ENCODE results near the gene TIFAB.

Gene TIFAB

GRCh38 chr5:135426102-135427082 lies 25.8 kb downstream of the TIFAB start:
- peaks cover 4% of the 10 kb centered on the region for H3K9me3 Mint-ChIP-seq
- peak overlapping the region; percentile 90 for H3K27ac Mint-ChIP-seq
- peak; percentile 57 for DNase-seq
- peaks cover 20% of the 10 kb centered on the region for H3K4me1 Mint-ChIP-seq
- H3K36me3 Mint-ChIP-seq, result peaks cover 2% of the 10 kb centered on the region
- peaks cover 25% of the 10 kb centered on the region for H3K27me3 Mint-ChIP-seq
- H3K4me3 Mint-ChIP-seq, result no peak overlapping the region
- CTCF ChIA-PET, result interaction anchor here (0.6 to 3.4 kb wide), 30 partner anchors 9 to 367 kb away, joined by 3 to 20 read pairs (median 4); partner anchors contain the start of gene MACROH2A1

GRCh38 chr5:135425641-135426040 lies 26.5 kb downstream of the TIFAB start:
- H3K4me3 Mint-ChIP-seq, result no peak overlapping the region
- peaks cover 20% of the 10 kb centered on the region for H3K4me1 Mint-ChIP-seq
- peak overlapping the region; percentile 90 for H3K27ac Mint-ChIP-seq
- no peak for DNase-seq
- H3K27me3 Mint-ChIP-seq, result peaks cover 30% of the 10 kb centered on the region
- CTCF ChIA-PET, result interaction anchor here (0.6 to 3.4 kb wide), 30 partner anchors 9 to 367 kb away, joined by 3 to 20 read pairs (median 4); partner anchors contain the start of gene MACROH2A1
- peaks cover 2% of the 10 kb centered on the region for H3K36me3 Mint-ChIP-seq
- peaks cover 4% of the 10 kb centered on the region for H3K9me3 Mint-ChIP-seq

GRCh38 chr5:135423846-135424168 lies 28.3 kb downstream of the TIFAB start:
- H3K4me1 Mint-ChIP-seq, result peaks cover 20% of the 10 kb centered on the region
- CTCF ChIA-PET, result interaction anchor here (1.1 to 2.3 kb wide), 5 partner anchors 20 to 104 kb away, joined by 3 to 7 read pairs (median 5); no protein-coding TSS in a partner anchor
- no peak overlapping the region for H3K4me3 Mint-ChIP-seq
- peaks cover 33% of the 10 kb centered on the region for H3K27me3 Mint-ChIP-seq
- DNase-seq, result no peak
- peak overlapping the region; percentile 1 for H3K27ac Mint-ChIP-seq
- H3K9me3 Mint-ChIP-seq, result peaks cover 6% of the 10 kb centered on the region
- peaks cover 2% of the 10 kb centered on the region for H3K36me3 Mint-ChIP-seq

GRCh38 chr5:135423146-135423845 lies 28.9 kb downstream of the TIFAB start:
- DNase-seq, result no peak
- Mint-ChIP-seq H3K27ac (no peak overlapping the region), H3K4me1 (peaks cover 20% of the 10 kb centered on the region), H3K27me3 (peaks cover 33% of the 10 kb centered on the region), H3K9me3 (peaks cover 1% of the 10 kb centered on the region), H3K4me3 (no peak overlapping the region), H3K36me3 (no peaks in the 10 kb centered on the region)
- CTCF ChIA-PET, result interaction anchor here (1.1 to 2.3 kb wide), 4 partner anchors 22 to 103 kb away, joined by 3 to 7 read pairs (median 6); no protein-coding TSS in a partner anchor

- no peak for DNase-seq
- Mint-ChIP-seq H3K4me3 (no peak overlapping the region), H3K27ac (no peak overlapping the region), H3K4me1 (peaks cover 20% of the 10 kb centered on the region), H3K9me3 (peaks cover 1% of the 10 kb centered on the region), H3K36me3 (no peaks in the 10 kb centered on the region), H3K27me3 (peaks cover 38% of the 10 kb centered on the region)
- CTCF ChIA-PET, result interaction anchor here (2.1 kb wide), 1 partner anchor 36 kb away, joined by 5 read pairs; no protein-coding TSS in a partner anchor
Measured at GRCh38 chr5:135422419-135422818, 29.7 kb downstream of the TIFAB start.

GRCh38 chr5:135417083-135417482 lies 35.1 kb downstream of the TIFAB start:
- H3K4me1 Mint-ChIP-seq, result no peaks in the 10 kb centered on the region
- CTCF ChIA-PET, result interaction anchor here (1.5 kb wide), 1 partner anchor 8 kb away, joined by 3 read pairs; no protein-coding TSS in a partner anchor
- no peak overlapping the region for H3K4me3 Mint-ChIP-seq
- no peak for DNase-seq
- no peaks in the 10 kb centered on the region for H3K36me3 Mint-ChIP-seq
- peaks cover 1% of the 10 kb centered on the region for H3K9me3 Mint-ChIP-seq
- H3K27me3 Mint-ChIP-seq, result peaks cover 38% of the 10 kb centered on the region
- H3K27ac Mint-ChIP-seq, result no peak overlapping the region

GRCh38 chr5:135405082-135405481 lies 47.1 kb downstream of the TIFAB start:
- Mint-ChIP-seq H3K4me1 (peaks cover 5% of the 10 kb centered on the region), H3K27ac (no peak overlapping the region), H3K27me3 (peaks cover 37% of the 10 kb centered on the region), H3K9me3 (no peaks in the 10 kb centered on the region), H3K4me3 (no peak overlapping the region), H3K36me3 (peaks cover 2% of the 10 kb centered on the region)
- CTCF ChIA-PET, result interaction anchor here (1.1 kb wide), 1 partner anchor 21 kb away, joined by 3 read pairs; no protein-coding TSS in a partner anchor
- no peak for DNase-seq

- peaks cover 9% of the 10 kb centered on the region for H3K36me3 Mint-ChIP-seq
Measured at GRCh38 chr5:135402031-135402430, 50.1 kb downstream of the TIFAB start.

GRCh38 chr5:135400866-135401265 lies 51.3 kb downstream of the TIFAB start:
- H3K27me3 Mint-ChIP-seq, result peaks cover 29% of the 10 kb centered on the region
- H3K4me1 Mint-ChIP-seq, result peaks cover 33% of the 10 kb centered on the region
- no peak overlapping the region for H3K27ac Mint-ChIP-seq
- DNase-seq, result no peak
- no peaks in the 10 kb centered on the region for H3K9me3 Mint-ChIP-seq
- CTCF ChIA-PET, result interaction anchor here (1.5 to 1.7 kb wide), 2 partner anchors 10 to 23 kb away, joined by 3 to 6 read pairs; no protein-coding TSS in a partner anchor
- H3K4me3 Mint-ChIP-seq, result peak overlapping the region; percentile 11
- H3K36me3 Mint-ChIP-seq, result peaks cover 12% of the 10 kb centered on the region

More at GRCh38 chr5:135402031-135402430, 50.1 kb downstream of the TIFAB start:
- H3K4me1 Mint-ChIP-seq, result peaks cover 23% of the 10 kb centered on the region
- no peak overlapping the region for H3K27ac Mint-ChIP-seq
- CTCF ChIA-PET, result interaction anchor here (1.3 to 1.7 kb wide), 2 partner anchors 22 to 24 kb away, joined by 4 to 6 read pairs; no protein-coding TSS in a partner anchor
- peaks cover 30% of the 10 kb centered on the region for H3K27me3 Mint-ChIP-seq
- H3K4me3 Mint-ChIP-seq, result no peak overlapping the region
- no peaks in the 10 kb centered on the region for H3K9me3 Mint-ChIP-seq
- no peak for DNase-seq

- H3K27ac Mint-ChIP-seq, result peak overlapping the region; percentile 89
Measured at GRCh38 chr5:135399794-135400542, 52.2 kb downstream of the TIFAB start.

GRCh38 chr5:135398855-135399793 lies 53.0 kb downstream of the TIFAB start, which contains the start of gene MACROH2A1:
Gene MACROH2A1 (minus strand): TSS chr5:135399231. CDS start chr5:135389093, 10,138 bp downstream.
- H3K27ac Mint-ChIP-seq, result peak within 1 kb of the TSS; percentile 94
- H3K36me3 Mint-ChIP-seq, result peaks cover 14% of the 10 kb centered on the region
- DNase-seq, result peak; percentile 90
- no peaks in the 10 kb centered on the region for H3K9me3 Mint-ChIP-seq
- CTCF ChIA-PET, result interaction anchor here (0.9 to 1.3 kb wide), 2 partner anchors 12 to 26 kb away, joined by 3 to 6 read pairs; no protein-coding TSS in a partner anchor
- peaks cover 17% of the 10 kb centered on the region for H3K27me3 Mint-ChIP-seq
- peaks cover 46% of the 10 kb centered on the region for H3K4me1 Mint-ChIP-seq
- peak within 1 kb of the TSS; percentile 87 for H3K4me3 Mint-ChIP-seq

More at GRCh38 chr5:135399794-135400542, 52.2 kb downstream of the TIFAB start:
- peaks cover 39% of the 10 kb centered on the region for H3K4me1 Mint-ChIP-seq
- no peak for DNase-seq
- peaks cover 24% of the 10 kb centered on the region for H3K27me3 Mint-ChIP-seq
- H3K36me3 Mint-ChIP-seq, result peaks cover 10% of the 10 kb centered on the region
- peak overlapping the region; percentile 87 for H3K4me3 Mint-ChIP-seq
- no peaks in the 10 kb centered on the region for H3K9me3 Mint-ChIP-seq
- CTCF ChIA-PET, result interaction anchor here (0.9 to 1.5 kb wide), 3 partner anchors 11 to 25 kb away, joined by 3 to 6 read pairs (median 3); no protein-coding TSS in a partner anchor

- peaks cover 52% of the 10 kb centered on the region for H3K4me1 Mint-ChIP-seq
- peak overlapping the region; percentile 85 for H3K4me3 Mint-ChIP-seq
- DNase-seq, result peak; percentile 78
- peaks cover 17% of the 10 kb centered on the region for H3K27me3 Mint-ChIP-seq
- H3K27ac Mint-ChIP-seq, result peak overlapping the region; percentile 94
- CTCF ChIA-PET, result interaction anchor here (1.1 to 1.2 kb wide), 2 partner anchors 22 to 28 kb away, joined by 3 read pairs; no protein-coding TSS in a partner anchor
- no peaks in the 10 kb centered on the region for H3K9me3 Mint-ChIP-seq
- H3K36me3 Mint-ChIP-seq, result peaks cover 16% of the 10 kb centered on the region
Measured at GRCh38 chr5:135398160-135398854, 53.8 kb downstream of the TIFAB start.
